Measurements from ENCODE around the gene TSPAN3.

Gene TSPAN3

DNA sequence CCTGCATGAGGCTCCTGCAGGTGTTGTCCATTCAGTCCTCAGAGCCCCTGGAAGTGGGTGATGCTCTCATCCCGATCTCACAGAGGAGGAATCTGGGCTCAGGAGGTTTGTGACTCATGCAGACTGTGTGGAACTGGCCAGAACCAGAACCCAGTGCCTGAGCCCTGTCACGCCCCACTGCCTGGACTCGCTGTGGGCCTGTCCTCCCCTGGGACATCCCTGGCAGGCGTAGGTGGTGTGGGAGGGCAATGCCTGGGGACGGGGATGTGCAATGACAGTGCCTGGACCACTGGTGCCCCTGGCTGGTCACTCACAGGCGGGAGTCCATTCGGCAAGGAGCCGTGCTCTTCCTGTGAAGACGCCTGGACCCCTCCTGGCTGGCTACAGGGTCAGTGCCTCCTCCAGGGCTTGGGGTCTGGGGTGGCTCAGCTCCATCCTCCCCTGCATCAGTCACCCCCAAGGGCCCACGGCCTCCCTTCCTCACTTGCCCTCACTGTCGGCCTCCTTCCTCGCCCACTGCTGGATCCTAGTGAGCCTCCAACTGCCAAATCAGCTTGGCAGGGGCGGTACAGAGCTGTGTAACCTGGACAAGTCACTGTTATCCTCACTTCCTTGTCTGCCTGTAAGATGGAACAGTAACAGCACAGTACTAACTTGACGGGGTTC is 61.1 kb downstream of the TSPAN3 start:
- no peak for DNase-seq (ENCODE audit: low spot score)

GRCh38 chr15:77009176-77009575 is 61.7 kb downstream of the TSPAN3 start:
- DNase-seq (ENCODE audit: low spot score) = no peak

- no peak for DNase-seq (ENCODE audit: low spot score)
These were observed 66.7 kb downstream of the TSPAN3 start for GRCh38 chr15:77004189-77004588.

- DNase-seq (ENCODE audit: low spot score) = no peak
These were observed 67.7 kb downstream of the TSPAN3 start for GRCh38 chr15:77002954-77003912.

DNA sequence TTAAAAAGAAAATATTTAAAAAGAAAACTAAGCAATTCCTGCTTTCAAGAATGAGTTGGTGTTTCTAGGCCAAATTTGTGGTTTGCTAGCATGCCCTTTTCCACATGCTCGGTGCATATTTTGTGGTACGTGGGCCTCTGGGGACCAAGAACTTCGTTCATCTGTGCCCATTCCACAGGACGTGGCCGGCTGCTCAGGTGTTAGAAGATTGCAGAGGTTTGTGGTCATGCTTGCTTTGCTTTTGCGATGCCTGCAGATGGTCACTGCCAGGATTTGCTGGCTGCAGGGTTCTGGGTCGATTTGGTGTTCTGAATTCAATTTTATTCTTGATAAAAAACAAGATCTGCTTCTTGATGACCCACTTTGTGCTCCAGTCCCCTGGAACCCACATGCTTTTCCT is 68.5 kb downstream of the TSPAN3 start:
- no peak for DNase-seq (ENCODE audit: low spot score)

GRCh38 chr15:77001966-77002365 is 68.9 kb downstream of the TSPAN3 start:
- DNase-seq (ENCODE audit: low spot score) = no peak

DNA sequence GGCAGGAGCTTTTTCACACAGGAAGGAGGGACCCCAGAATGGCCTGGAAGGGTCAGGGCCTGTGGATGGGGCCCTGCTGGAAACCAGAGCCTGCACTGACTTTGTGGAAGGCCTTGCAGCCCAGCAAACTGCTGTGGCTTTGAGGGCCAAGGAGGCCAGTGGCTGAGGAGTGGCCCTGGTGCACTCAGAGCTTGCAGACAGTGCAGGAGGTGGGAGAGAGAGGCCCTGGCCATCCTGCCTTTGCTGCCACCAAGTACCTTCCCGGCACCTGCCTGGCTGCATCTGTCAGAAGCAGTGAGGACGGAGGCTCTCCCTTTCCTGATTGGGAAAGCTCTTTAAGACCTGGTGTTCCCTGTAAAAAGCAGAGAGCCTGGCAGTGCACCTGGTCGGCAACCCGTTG is 69.6 kb downstream of the TSPAN3 start:
- DNase-seq (ENCODE audit: low spot score) = no peak

DNA sequence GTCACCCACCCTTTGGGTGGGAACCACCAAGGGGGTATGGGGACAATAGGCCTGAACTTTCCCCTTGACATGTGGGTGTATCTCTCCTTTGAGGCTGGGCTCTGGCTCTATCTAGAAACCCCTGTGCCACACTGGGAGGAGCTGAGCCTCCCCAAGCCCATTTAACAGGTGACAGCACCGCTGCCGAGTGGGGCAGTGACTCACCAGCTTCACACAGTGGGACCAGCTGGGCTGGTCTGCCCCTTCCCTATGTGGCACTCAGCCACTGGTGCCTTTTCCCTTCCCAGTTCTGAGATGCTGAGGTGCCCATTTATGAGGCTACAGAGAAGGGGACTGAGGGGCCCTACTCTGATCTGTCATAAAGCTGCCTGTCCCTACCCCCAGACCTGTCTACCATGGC is 70.9 kb downstream of the TSPAN3 start:
- no peak for DNase-seq (ENCODE audit: low spot score)

DNA sequence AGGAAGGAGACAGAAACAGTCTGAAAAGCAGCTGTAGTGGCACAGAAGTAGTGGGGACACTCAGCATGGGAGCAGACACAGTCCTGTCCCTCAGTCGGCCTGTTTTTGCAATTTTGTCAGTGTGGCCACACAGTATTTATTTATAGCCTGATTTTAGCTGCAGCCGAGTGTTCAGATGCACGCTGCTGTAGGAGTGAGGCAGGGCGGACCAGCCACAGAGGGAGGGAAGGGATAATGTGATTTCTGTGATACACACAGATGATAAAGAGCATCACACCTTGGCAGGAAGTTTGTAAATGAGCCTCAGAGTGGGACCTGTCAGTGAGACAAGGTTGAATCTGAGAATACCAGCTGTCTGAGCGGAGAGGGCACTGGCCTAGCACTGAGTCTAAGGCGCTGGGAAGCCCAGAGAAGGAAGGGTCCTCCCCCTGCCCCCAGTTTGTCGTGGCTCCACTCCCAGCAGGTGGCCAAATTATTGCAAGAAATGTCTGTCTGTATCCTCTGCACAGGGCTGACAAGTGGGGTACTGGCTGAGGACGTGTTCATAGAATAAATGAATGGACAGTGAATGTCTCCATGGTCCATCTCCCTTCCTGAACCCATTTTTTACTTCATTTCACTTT is 72.1 kb downstream of the TSPAN3 start:
- DNase-seq (ENCODE audit: low spot score) = no peak

- DNase-seq (ENCODE audit: low spot score) = no peak
These were observed 74.1 kb downstream of the TSPAN3 start for GRCh38 chr15:76996526-76997401.

- no peak for DNase-seq (ENCODE audit: low spot score)
These were observed 74.8 kb downstream of the TSPAN3 start for GRCh38 chr15:76996076-76996525.

- no peak for DNase-seq (ENCODE audit: low spot score)
These were observed 75.7 kb downstream of the TSPAN3 start, which contains the start of gene PSTPIP1 for GRCh38 chr15:76994971-76995945. TSS of gene PSTPIP1 (plus strand) at chr15:76995126. CDS start at chr15:76995574, 448 bp downstream.

DNA sequence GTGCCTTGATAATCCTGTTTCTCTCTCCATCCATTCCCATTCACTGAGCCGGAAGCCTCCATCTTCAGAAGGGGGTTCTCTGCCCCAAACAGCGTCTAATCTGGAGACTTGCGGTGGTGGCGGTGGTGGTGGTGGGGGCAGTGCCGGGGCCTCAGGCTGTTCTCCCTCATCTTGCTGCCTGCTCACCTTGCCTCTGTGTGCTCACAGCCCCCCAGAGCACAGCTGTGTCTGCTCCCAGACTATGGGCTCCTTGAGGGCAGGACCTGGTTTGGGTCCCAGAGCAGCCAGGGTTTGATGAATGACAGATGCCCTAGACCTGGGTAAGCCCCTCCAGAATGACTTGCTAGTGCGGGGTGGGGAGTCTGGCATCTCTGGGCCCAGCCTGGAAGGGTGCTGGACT is 76.4 kb downstream of the TSPAN3 start:
- DNase-seq (ENCODE audit: low spot score) = no peak

- DNase-seq (ENCODE audit: low spot score) = no peak
These were observed 76.9 kb downstream of the TSPAN3 start for GRCh38 chr15:76994001-76994400.

DNA sequence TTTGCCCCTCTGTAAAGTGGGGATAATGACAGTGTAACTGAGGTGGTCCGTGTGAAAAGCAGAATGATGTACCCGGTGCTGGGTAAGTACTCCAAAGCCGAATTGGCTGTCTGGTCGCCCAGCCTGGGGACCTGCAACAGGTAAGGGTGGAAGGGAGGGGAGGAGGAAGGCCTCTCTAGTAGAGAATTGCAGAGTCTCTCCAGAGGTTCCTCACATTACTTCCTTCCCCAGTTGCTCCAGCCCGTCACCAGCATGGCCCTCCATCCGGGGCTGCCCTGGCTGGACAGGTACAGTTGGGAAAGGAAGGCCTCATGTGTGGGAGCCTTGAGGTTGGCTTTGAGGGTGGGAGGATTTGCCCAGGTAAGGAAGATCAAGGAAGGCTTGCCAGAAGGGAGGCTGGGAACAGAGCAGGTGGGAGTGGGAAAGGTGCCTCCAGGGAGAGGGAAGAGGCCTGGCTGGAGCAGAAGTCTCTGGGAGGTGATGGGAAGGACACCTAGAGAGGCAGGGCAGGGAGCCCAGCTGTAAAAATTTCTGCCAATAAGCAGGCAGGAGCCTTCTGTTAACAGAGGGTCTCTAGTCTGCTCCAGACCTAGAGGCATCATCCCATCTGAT is 77.7 kb downstream of the TSPAN3 start:
- DNase-seq (ENCODE audit: low spot score) = no peak

GRCh38 chr15:76991741-76992645 is 78.9 kb downstream of the TSPAN3 start:
- no peak for DNase-seq (ENCODE audit: low spot score)

Data from D341Med (cell line).